ENCODE data around the gene ACBD6.

Gene ACBD6

GRCh38 chr1:180384286-180385005 is 117.9 kb downstream of the ACBD6 start:
- H3K9me3 ChIP-seq (ENCODE audit: severe bottlenecking): peaks cover 29% of the 10 kb centered on the region
- peaks cover 4% of the 10 kb centered on the region for H3K36me3 ChIP-seq

DNA sequence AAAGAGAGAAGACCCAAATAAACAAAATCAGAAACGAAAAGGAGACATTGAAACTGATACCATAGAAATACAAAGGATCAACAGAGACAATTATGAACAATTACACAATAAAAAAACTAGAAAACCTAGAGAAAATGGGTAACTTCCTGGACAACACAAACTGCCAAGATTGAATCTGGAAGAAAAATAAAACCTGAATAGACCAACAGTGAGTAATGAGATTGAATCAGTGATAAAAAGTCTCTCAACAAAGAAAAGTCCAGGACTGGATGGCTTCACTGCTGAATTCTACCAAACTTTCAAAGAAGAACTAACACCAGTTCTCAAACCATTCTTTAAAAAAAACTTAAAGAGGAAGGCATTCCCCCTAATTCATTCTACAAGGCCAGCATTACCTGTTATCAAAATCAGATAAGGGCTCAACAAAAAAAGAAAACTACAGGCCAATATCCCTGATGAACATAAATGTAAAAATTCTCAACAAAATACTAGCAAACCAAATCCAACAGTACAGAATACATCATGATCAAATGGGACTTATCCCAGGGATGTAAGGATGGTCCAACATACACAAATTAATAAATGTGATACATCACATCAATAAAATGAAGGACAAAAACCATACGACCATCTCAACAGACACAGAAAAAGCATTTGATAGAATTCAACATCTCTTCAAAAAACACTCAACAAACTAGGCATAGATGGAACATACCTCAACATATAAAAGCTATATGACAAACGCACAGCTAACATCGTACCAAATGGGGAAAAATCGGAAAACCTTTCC is 119.9 kb downstream of the ACBD6 start:
- no peak overlapping the region for H3K27ac ChIP-seq
- H3K9me3 ChIP-seq (ENCODE audit: severe bottlenecking): peaks cover 33% of the 10 kb centered on the region
- peaks cover 4% of the 10 kb centered on the region for H3K36me3 ChIP-seq
- TF ChIP-seq, protein P1, sequence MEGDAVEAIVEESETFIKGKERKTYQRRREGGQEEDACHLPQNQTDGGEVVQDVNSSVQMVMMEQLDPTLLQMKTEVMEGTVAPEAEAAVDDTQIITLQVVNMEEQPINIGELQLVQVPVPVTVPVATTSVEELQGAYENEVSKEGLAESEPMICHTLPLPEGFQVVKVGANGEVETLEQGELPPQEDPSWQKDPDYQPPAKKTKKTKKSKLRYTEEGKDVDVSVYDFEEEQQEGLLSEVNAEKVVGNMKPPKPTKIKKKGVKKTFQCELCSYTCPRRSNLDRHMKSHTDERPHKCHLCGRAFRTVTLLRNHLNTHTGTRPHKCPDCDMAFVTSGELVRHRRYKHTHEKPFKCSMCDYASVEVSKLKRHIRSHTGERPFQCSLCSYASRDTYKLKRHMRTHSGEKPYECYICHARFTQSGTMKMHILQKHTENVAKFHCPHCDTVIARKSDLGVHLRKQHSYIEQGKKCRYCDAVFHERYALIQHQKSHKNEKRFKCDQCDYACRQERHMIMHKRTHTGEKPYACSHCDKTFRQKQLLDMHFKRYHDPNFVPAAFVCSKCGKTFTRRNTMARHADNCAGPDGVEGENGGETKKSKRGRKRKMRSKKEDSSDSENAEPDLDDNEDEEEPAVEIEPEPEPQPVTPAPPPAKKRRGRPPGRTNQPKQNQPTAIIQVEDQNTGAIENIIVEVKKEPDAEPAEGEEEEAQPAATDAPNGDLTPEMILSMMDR (IDR thresholded peaks at IDR 0.05; ENCODE audit: low read depth, low read length): no peak
- DNase-seq: no peak
- H3K4me3 ChIP-seq (ENCODE audit: low read depth, low read length): no peak overlapping the region
- H3K27me3 ChIP-seq (ENCODE audit: insufficient read depth, low read depth, severe bottlenecking): no peaks in the 10 kb centered on the region

More at GRCh38 chr1:180384286-180385005, 117.9 kb downstream of the ACBD6 start:
- TF ChIP-seq, protein P1 (IDR thresholded peaks at IDR 0.05; ENCODE audit: low read depth, low read length): no peak
- Histone ChIP-seq H3K27ac (no peak overlapping the region), H3K4me3 (ENCODE audit: low read depth, low read length) (no peak overlapping the region), H3K27me3 (ENCODE audit: insufficient read depth, low read depth, severe bottlenecking) (no peaks in the 10 kb centered on the region)
- no peak for DNase-seq

DNA sequence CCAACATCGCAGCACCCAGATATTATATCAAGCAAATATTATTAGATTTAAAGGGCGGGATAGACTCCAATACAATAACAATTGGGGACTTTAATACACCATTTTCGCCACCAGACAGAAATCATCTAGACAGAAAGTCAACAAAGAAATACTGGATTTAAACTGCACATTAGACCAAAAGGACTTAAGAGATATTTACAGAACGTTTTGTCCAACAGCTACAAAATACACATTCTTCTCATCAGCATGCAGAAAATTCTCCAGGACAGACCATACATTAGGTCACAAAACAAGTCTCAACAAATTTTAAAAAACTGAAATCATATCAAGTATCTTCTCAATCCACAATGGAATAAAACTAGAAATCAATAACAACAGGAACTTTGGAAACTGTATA is 121.2 kb downstream of the ACBD6 start:
- H3K36me3 ChIP-seq: peaks cover 6% of the 10 kb centered on the region
- TF ChIP-seq, protein P1 (IDR thresholded peaks at IDR 0.05; ENCODE audit: low read depth, low read length): no peak
- H3K27me3 ChIP-seq (ENCODE audit: insufficient read depth, low read depth, severe bottlenecking): no peaks in the 10 kb centered on the region
- H3K9me3 ChIP-seq (ENCODE audit: severe bottlenecking): peaks cover 39% of the 10 kb centered on the region
- no peak overlapping the region for H3K27ac ChIP-seq
- no peak overlapping the region for H3K4me3 ChIP-seq (ENCODE audit: low read depth, low read length)
- DNase-seq: no peak

DNA sequence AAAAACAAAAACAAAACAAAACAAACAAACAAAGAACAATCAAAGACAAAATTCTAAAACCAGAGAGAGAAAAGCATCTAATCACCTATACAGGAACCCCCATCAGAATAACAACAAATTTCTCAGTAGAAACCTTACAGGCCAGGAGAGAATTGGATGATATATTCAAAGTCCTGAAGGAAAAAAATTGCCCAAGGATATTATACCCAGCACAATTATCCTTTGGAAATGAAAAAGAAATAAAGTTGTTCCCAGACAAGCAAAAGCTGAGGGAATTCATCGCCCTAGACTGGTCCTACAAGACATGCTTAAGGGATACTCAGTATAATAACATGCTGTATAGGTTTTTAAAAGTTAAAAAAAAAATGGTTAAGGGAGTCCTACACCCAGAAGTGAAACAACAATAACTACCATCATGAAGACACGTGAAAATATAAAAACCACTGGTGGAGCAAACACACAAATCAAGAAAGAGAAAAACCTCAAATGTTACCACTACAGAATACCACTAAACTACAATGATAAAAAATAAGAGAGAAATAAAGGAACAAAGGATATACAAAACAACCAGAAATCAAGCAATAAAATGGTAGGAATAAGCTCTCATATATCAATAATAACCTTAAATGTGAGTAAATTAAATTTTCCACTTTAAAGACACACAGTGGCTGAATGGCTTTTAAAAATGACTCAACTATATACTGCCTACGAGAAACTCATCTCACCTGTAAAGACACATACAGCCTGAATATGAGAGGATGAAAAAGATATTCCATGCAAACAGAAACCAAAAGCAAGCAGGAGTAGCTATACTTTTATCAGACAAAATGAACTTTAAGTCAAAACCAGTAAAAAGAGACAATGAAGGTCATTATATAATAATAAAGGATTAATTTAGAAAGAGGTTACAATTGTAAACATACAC is 121.9 kb downstream of the ACBD6 start:
- Histone ChIP-seq H3K27me3 (ENCODE audit: insufficient read depth, low read depth, severe bottlenecking) (no peaks in the 10 kb centered on the region), H3K36me3 (peaks cover 8% of the 10 kb centered on the region), H3K27ac (no peak overlapping the region), H3K4me3 (ENCODE audit: low read depth, low read length) (no peak overlapping the region), H3K9me3 (ENCODE audit: severe bottlenecking) (peaks cover 35% of the 10 kb centered on the region)
- no peak for DNase-seq
- TF ChIP-seq, protein P1 (IDR thresholded peaks at IDR 0.05; ENCODE audit: low read depth, low read length): no peak

DNA sequence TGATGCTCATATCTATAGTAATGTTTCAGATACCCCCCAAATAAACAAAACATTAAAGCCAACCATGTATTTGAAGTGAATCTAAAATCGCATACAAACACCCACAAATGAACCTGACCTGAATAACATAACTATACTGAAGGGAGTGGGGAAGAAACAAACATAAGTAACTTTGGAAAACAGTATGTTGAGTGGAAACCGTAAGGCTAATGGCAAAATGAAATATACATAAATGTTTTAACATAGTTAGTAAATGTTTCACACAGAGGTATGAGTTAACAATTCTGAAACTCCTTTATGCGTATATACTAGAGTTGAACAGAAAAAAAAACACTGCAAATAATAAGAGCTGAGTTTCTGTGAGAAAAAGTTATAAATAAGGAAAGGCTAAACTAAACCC is 125.6 kb downstream of the ACBD6 start:
- H3K27me3 ChIP-seq (ENCODE audit: insufficient read depth, low read depth, severe bottlenecking): no peaks in the 10 kb centered on the region
- TF ChIP-seq, protein P1 (IDR thresholded peaks at IDR 0.05; ENCODE audit: low read depth, low read length): no peak
- no peak for DNase-seq
- H3K9me3 ChIP-seq (ENCODE audit: severe bottlenecking): peaks cover 22% of the 10 kb centered on the region
- no peak overlapping the region for H3K4me3 ChIP-seq (ENCODE audit: low read depth, low read length)
- H3K36me3 ChIP-seq: peaks cover 8% of the 10 kb centered on the region
- no peak overlapping the region for H3K27ac ChIP-seq

Measured in WERI-Rb-1 (cell line).